Type B pancreatic cell (in vitro differentiated cells): ENCODE data around the gene CDK14. TPM values are rescaled to one million over a fixed set of nuclear protein-coding genes. Genes with fewer than 3 reads are reported as not detected.

Experiments used
- DNase-seq: peaks from one replicate; pipeline ENCODE4 v3.0.0; 2021; ENCODE audit warnings: mixed read lengths; ENCODE audit not compliant: unreplicated experiment; ENCODE audit errors: extremely low spot score
- H3K27ac Mint-ChIP-seq: 2 replicates; pipeline ENCODE4 v1.8.0; 2021; ENCODE audit warnings: mild to moderate bottlenecking, mixed read lengths
- H3K27me3 Mint-ChIP-seq: 2 replicates; pipeline ENCODE4 v1.8.0; 2021; ENCODE audit warnings: mixed read lengths
- H3K36me3 Mint-ChIP-seq: 2 replicates; pipeline ENCODE4 v1.8.0; 2021; ENCODE audit warnings: mixed read lengths
- H3K4me1 Mint-ChIP-seq: one replicate; pipeline ENCODE4 v1.8.0; 2021; ENCODE audit warnings: mixed read lengths; ENCODE audit not compliant: unreplicated experiment
- H3K4me3 Mint-ChIP-seq: 2 replicates; pipeline ENCODE4 v1.8.0; 2021; ENCODE audit warnings: mild to moderate bottlenecking, mixed read lengths
- H3K9me3 Mint-ChIP-seq: 2 replicates; pipeline ENCODE4 v1.8.0; 2021; ENCODE audit warnings: mixed read lengths
- CTCF ChIP-seq: fragments of 200-600 bp; sonication (generic); conservative IDR thresholded peaks from 2 replicates; pipeline ENCODE4 v1.5.0; 2021; ENCODE audit warnings: antibody characterized with exemption, mild to moderate bottlenecking
- total RNA-seq: library from RNA; stranded (reverse); gene quantifications from 2 replicates; pipeline ENCODE4 v1.2.1, GENCODE V29; 2021; ENCODE audit warnings: low replicate concordance

The CDK14 gene
- total RNA-seq, 1 donor from 2014 or later: 43.5 TPM

DNA sequence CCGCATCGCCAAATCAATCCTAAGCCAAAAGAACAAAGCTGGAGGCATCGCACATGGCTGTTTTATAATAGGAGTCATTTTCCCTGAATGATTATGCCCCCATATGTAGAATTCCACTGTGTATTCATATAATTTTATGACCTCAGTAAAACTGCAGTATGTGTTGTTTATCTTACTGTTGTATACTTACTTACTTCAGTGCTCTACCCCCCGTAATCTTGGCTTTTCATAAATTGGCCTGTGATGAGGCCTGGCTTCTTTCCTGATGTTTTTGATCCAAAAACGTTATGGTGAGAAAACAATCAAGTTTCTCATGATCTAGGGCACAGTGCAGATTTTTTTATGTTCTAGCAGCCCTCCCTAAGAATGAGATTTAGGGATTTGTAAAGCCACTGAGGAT, 361.8 kb downstream of the CDK14 start:
- H3K27me3 Mint-ChIP-seq: no peaks in the 10 kb centered on the region
- peaks cover 19% of the 10 kb centered on the region for H3K4me1 Mint-ChIP-seq
- DNase-seq: no peak
- H3K36me3 Mint-ChIP-seq: peaks cover 14% of the 10 kb centered on the region
- TF ChIP-seq CTCF: no peak
- H3K4me3 Mint-ChIP-seq: no peak overlapping the region
- H3K9me3 Mint-ChIP-seq: no peaks in the 10 kb centered on the region
- no peak overlapping the region for H3K27ac Mint-ChIP-seq

- Mint-ChIP-seq H3K36me3 (peaks cover 14% of the 10 kb centered on the region), H3K4me1 (peaks cover 17% of the 10 kb centered on the region), H3K27me3 (no peaks in the 10 kb centered on the region), H3K9me3 (no peaks in the 10 kb centered on the region), H3K27ac (no peak overlapping the region), H3K4me3 (no peak overlapping the region)
- DNase-seq: no peak
- TF ChIP-seq CTCF: no peak
Measured at GRCh38 chr7:90958647-90959046, 362.5 kb downstream of the CDK14 start.

DNA sequence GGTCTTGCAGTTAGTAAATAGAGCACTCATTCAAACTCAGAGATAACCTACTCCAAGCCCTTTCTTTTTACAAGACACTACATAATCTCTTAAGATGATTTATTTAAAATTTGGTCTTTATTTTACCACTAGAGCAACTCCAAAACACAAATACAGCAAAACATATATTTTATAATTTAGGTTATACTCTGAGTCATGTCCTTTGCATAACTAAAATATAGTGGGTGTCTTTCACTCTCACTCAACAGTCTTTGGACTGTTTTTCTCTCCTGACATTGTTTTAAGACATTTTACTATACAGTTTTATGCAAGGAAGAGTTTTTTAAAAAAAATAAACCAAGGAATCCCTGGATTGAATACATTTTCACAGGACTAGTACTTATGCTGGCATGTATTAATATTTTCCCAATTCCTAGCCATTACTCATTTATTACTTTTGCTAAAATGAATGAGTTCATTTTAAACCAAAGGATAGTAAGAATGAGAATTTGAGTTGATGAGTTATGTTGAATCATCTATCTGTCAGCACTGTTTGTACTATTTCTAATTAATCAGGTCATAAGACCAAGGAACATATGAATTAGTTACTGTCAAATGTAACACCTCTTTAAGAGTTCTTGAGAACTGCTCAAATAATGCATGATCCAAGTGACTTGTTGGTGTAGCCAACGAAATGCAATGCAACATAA, 365.1 kb downstream of the CDK14 start:
- Mint-ChIP-seq H3K4me3 (no peak overlapping the region), H3K27me3 (no peaks in the 10 kb centered on the region), H3K4me1 (peaks cover 8% of the 10 kb centered on the region), H3K9me3 (no peaks in the 10 kb centered on the region), H3K36me3 (peaks cover 9% of the 10 kb centered on the region), H3K27ac (no peak overlapping the region)
- TF ChIP-seq CTCF: no peak
- no peak for DNase-seq

DNA sequence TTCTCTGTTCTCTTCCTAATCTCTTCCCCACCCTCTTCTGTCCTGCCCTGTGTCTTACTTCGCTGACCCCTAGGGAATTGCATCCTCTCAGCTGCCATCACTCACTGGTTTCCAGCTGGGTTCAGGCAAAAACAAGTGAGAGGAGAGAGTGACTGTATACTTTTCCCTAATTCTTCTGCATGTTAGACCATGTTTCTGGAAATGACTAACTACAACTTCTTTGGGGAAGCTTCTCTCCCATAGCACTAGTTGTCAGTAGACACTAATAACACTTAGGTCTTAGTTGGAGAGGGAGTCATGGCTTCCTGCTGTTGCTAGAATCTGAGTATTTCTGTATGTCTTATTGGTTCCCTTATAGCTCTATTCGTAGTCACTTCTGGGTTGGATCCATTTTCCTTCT, 369.1 kb downstream of the CDK14 start:
- Mint-ChIP-seq H3K27ac (no peak overlapping the region), H3K4me3 (no peak overlapping the region), H3K4me1 (no peaks in the 10 kb centered on the region), H3K9me3 (no peaks in the 10 kb centered on the region), H3K27me3 (no peaks in the 10 kb centered on the region), H3K36me3 (no peaks in the 10 kb centered on the region)
- DNase-seq: no peak
- no peak for TF ChIP-seq CTCF

- no peak overlapping the region for H3K4me3 Mint-ChIP-seq
- no peaks in the 10 kb centered on the region for H3K36me3 Mint-ChIP-seq
- no peaks in the 10 kb centered on the region for H3K9me3 Mint-ChIP-seq
- no peaks in the 10 kb centered on the region for H3K27me3 Mint-ChIP-seq
- DNase-seq: no peak
- H3K27ac Mint-ChIP-seq: no peak overlapping the region
- TF ChIP-seq CTCF: no peak
- H3K4me1 Mint-ChIP-seq: no peaks in the 10 kb centered on the region
Measured at GRCh38 chr7:90966346-90966745, 370.2 kb downstream of the CDK14 start.
